Measurements from ENCODE around the gene HMCES.
"Not testable (repeated sequence)": the region's sequence is repeated elsewhere in the genome, so short reads cannot be mapped to it uniquely, and the experiment has no call there.

HMCES gene

DNA sequence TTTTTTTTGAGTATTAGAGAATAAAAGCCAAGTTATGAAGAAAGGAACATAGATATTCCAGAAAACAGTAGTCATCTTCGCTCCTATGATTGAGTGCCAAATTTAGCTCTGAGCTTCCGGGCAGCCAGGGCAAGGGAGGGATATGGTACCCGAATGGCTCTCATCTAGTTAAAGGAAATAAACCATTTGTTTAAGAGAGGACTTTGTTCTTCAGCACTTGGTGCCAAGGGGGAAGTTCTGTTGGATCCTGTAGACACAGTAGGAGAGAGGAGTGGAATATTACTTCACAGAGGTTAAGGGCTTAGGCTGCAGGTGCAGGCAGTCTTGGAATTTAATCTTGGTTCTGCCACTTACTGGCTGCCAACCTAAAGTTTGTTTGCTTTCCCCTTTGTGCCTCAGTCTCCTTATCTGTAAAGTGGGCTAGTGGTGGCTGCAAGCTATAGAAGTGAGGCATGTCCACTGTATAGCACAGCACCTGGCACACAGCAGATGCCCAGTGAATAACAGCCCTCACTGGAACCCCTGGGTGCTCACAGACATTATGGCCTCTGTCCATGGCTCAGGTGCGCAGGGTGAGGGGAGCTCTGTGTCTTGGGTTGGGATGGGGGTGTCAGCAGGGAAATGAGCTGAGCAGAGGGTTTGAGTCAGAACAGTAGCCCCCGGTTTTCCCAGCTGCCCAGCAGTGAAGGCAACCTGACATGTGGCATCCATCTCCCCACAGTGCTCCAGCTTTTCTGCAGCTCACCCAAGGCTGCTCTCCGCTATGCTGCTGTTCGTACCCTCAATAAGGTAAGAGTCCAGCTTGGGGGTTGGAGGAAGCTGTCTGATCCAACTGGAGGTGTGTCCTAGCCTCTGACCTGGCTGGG is 18.8 kb upstream of the HMCES start:
- no peak for DNase-seq

DNA sequence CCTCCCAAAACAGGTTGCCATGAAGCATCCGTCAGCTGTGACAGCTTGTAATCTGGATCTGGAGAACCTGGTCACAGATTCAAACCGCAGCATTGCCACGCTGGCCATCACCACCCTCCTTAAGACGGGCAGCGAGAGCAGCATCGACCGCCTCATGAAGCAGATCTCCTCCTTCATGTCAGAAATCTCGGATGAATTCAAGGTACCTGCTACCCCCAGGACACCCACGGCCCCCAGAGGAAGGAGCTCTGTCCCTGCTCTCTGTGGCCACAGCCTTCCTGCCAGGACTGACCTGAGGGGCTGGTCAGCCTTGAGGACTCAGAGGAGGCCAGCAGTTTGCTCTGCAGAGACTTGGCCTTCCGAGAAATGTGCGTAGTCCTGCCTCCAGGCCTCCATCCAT is 18.1 kb upstream of the HMCES start:
- DNase-seq, result no peak

DNA sequence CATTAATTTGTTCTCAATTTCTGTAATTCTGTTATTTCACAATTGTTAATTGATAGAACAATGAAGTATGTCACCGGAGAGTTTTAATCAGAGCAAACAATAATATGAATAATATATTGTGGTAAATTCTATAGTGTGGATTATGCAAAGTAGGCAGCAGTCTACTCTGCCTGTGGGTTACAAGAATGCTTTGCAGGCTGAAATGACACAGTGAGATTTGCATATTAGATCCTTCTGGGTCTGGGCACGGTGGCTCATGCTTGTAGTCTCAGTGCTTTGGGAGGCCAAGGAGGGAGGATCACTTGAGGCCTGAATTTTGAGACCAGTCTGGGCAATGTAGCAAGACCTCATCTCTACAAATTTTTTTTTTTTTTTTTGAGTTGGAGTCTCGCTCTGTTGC is 16.8 kb upstream of the HMCES start:
- DNase-seq, result no peak

DNA sequence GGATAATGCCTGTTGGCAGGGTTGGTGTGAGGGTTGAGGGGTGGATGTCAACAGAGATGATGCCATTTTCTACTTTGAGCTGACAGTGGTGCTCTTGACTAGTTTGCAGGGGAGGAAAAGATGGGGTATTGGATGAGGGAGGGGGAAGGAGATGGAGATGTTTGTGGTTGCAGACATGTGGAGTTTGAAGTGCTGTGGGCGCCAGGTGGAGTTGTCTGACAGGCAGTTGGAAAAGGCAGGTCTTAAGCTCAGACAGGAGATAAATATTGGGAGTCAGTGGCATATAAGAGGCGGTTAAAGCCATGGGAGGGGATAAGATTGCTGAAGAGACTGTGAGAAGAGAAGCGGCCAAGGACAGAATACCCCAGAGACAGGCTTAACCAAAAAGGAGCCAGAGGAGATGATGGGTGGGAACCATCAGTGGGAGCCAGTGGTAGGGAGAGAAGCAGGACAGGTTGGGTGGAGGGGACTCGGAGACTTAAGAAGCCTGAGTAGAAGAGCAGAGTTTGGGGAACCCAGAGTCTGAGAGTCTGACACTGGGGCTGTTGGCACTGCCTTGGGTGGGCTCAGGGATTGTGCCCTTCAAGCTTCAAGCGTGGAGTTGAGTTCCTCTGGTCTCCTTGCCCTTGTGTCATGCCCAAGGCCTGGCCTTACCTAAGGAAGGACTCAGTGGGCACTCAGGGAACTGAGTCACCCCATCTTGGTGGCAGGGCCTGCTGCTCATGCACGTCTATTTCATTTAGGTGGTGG is 15.3 kb upstream of the HMCES start:
- DNase-seq, result no peak

DNA sequence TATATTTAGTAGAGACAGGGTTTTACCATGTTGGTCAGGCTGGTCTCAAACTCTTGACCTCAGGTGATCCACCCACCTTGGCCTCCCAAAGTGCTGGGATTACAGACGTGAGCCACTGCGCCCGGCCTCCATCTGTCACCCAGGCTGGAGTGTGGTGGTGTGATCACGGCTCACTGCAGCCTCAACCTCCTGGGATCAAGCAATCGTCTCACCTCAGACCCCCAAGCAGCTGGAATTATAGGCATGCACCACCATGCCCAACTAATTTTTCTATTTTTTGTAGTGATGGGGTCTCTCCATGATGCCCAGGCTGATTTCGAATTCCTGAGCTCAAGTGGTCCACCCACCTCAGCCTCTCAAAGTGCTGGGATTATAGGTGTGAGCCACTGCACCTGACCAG is 13.7 kb upstream of the HMCES start:
- not testable (repeated sequence) for DNase-seq

DNA sequence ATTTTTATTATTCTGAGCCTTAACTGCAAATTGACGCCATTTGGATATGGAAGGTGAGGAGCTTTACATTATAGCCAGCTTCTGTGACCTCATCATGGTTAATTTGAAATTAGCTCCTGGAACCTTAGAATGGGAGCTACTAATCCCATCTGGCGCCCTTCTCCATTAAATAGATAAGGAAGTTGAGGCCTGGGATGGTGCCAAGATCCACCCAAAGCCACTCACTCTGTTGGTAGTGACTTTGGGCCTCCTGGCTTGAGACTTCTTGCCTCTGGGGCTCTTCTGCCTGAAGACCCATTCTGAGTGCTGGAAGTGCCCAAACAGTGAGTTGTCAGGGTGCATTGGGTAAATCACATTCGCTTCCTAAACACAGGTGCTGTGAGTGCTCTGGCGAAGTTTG is 12.0 kb upstream of the HMCES start:
- DNase-seq, result no peak

DNA sequence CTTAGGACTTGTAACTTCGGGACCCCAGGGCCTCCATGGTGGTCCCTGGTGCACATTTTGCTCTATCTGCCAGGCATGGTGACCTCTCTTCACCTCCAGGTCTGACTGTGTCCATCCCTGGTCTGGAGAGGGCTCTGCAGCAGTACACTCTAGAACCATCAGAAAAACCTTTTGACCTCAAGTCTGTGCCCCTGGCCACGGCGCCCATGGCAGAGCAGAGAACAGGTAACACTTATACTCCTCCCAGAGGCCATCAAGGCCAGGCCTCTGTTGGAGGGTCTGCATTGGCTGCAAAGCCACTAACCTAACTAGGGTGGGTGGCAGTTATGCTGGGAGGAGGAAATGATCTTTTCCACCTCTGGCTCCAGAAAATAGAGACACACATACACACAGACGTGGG is 10.3 kb upstream of the HMCES start:
- no peak for DNase-seq

DNA sequence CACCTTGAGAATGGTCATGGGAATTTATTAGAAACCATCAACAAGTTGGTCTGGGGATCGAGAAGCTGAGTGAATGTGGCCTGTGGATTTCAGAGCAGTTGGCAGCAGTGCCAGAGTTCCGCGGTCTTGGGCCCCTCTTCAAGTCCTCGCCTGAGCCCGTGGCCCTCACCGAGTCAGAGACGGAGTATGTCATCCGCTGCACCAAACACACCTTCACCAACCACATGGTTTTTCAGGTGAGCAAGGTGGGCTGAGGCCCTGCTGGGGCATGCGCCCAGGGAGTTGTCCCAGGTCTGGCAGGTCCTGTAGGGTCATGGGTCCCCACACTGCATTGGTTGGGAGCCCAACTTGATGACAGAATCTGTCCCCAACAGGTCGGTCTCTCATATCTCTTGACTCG is 7.0 kb upstream of the HMCES start:
- no peak for DNase-seq

DNA sequence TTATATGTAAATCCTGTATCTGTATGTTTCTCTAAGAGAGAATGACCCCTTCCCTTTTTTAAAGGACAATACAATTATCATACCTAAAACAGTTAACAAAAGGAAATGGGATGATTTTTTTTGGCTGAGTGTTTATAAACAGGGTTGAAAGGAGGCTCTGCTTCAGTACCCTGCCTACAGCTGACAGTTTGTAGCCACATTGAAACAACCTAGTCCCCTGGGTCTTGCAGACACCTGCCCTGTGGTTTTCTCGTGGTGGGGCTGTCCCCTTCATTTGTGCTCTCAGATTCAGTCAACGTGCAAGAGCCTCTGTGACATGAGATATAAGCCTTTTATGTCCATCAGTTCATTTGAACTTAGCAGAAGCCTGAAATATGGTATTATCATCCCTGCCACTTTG is 2.3 kb upstream of the HMCES start:
- DNase-seq, result no peak

DNA sequence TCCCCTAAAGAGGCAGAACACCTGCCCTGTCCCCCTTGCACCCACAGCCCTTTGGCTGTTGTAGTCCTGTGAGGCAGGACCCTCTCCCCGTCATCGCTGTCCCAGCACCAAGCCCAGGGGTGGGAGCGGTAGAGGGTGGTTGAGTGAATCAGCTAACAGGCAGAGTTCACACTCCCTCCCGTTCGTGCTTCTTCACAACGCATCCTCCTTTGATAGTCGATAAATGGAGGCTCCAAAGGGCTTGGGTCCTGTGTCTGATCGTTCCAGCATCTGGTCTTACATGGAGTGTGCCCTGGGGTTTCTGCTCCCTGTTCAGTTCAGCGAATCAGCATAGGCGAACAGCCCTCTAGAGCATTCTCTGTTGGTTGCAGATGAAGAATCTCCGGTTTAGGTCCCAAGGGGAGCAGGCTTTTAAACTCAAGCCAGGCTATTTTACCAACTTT is 820 bp upstream of the HMCES start:
- no peak for DNase-seq

DNA sequence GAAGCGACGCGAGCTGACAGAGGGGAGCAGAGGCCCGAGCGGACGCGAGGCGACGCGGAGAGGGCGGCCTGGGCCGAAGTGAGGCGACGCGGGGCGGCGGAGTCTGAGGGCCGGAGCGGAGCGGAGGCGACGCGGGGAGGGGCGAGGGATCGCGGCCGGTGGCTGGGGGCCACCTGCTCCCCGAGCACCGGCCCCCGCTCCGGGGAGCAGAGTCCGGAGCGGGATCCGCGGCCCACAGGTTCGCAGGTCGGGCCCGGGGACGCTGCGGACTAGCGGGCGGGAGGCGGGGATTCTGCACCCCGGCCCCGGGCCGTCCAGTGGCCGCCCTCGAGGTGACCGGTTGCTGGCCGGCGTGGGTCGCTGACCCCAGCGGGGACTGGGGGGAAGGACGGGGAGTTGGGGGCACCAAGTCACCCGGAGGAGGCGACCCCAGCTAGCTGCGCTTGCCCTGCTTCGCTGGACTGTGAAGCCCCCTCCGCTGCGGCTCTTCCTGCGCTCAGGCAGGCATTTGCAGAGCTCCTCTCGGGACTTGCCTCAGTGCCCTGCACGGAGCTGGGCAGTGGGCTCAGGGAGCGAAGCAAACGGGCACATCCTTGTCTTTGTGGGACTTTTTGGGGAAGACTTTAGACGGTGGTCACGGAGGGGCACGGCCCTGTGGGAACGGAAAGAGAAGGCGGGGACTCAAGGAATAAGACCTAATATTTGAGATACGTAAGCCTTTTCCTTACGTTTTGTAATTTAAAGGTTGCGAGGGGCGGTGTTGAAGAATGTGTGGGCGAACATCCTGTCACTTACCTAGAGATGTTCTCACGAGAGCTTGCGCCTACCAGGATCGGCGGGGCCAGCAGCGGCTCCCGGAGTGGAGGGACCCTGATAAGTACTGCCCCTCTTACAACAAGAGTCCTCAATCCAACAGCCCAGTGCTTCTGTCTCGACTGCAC is 566 bp downstream of the HMCES start:
- peak; percentile 28 for DNase-seq

DNA sequence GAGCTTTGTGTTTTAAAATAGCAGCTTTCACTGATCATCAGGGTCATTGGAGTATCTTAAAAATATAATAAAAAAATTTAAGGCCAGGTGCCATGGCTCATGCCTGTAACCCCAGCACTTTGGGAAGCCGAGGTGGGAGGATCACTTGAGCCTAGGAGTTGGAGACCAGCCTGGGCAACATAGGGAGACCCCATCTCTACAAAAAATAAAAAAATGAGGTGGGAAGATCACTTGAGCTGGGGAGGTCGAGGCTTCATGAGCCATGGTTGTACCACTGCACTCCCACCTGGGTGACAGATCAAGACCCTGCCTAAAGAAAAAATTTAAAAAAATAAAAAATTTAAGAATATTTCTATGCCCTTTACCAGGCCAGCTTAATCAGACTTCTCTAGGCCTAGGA is 1.5 kb downstream of the HMCES start:
- DNase-seq, result no peak

DNA sequence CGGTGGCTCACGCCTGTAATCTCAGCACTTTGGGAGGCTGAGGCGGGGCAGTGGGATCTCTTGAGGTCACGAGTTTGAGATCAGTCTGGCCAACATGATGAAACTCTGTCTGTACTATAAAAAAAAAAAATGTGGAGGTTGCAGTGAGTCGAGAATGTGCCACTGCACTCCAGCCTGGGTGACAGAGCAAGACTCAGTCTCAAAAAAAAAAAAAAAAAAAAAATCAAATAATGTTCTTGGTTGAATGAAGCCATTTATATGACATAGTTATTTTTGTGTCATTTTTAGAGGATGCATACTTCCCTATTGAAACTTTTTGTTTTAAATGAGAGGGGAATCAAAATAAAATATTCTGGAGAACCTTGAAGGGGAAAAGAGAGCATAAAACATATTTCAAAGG is 3.1 kb downstream of the HMCES start:
- DNase-seq, result no peak

DNA sequence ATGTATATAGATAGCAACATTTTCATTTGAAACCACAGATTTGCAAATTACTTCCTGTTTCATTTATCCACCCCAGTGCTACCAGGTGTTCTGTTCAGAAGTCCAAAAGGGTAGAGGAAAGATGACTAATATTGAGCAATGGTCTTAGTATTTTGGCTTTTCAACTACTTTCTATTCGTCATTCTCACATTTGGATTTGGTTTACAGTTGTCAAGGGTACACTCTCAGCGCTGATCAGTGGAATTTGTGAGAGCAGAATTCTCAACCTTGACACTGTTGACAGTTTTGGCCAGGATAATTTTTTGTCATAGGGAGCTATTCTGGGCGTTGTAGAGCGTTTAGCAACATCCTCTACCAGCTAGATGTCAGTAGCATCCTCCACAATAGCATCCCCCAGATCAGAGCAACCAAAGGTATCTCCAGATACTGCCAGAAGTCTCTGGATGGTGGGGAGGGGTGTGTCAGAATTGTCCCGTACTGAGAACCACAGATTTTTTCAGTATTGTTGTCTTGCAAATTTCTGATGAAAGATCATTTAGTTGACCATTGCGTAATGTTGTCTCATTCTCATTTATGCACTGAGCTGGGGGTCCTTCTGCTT is 4.2 kb downstream of the HMCES start:
- DNase-seq, result no peak

DNA sequence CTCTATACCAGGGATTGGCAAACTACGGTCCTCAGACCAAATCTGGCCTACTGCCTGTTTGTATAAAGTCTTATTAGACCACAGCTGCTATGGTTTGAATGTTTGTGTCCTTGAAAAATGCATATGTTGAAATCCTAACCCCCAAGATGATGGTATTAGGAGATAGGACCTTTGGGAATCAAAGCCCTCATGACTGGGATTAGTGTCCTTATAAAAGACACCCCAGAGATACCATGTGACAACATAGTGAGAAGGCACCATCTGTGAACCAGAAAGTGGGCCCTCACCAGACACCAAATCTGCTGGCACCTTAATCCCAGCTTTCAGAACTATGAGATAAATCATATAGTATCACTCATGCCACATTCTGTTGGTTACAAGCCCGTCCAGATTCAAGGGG is 7.4 kb downstream of the HMCES start:
- no peak for DNase-seq

DNA sequence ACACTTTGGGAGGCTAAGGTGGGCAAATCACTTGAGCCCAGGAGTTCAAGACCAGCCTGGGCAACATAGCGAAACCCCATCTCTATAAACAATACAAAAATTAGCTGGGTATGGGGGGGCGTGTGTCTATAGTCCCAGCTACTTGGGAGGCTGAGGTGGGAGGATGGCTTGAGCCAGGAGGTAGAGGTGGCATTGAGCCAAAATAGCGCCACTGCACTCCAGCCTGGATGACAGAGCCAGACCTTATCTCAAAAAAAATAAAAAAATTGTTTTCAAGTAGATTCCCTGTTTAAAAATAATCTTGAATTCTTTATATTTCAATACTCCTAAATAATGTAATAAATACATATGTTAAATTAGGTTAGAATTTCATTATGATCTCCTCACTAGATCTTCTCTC is 9.8 kb downstream of the HMCES start:
- DNase-seq, result no peak

DNA sequence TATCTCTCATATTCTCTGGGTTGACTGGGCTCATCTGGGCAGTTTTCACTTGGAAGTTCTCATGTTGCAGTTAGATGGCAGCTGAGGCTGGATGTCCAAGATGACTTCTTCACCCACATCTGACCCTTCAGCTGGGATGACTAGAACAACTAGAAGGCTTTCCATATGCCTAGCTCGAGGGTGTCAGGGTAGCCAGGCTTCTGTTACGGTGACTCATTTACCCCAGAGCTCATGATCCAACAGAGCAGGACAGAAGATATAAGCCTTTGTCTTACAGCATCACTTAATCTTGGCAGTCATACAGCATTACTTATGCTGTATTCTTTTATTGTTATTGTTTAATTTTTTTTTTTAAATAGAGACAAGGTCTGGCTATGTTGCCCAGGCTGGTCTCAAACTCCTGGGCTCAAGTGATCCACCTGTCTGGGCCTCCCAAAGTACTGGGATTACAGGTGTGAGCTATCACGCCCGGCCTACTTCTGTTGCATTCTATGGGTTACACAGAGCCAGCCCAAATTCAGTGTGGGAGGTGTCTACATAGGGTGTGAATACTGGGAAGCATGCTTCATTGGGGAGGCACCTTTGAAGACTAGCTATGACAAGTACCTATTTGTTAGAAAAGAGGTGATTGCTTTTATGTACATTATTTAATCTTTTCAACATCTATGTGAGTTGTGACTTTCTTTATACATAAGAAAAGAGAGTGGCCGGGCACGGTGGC is 10.7 kb downstream of the HMCES start:
- DNase-seq, result no peak

DNA sequence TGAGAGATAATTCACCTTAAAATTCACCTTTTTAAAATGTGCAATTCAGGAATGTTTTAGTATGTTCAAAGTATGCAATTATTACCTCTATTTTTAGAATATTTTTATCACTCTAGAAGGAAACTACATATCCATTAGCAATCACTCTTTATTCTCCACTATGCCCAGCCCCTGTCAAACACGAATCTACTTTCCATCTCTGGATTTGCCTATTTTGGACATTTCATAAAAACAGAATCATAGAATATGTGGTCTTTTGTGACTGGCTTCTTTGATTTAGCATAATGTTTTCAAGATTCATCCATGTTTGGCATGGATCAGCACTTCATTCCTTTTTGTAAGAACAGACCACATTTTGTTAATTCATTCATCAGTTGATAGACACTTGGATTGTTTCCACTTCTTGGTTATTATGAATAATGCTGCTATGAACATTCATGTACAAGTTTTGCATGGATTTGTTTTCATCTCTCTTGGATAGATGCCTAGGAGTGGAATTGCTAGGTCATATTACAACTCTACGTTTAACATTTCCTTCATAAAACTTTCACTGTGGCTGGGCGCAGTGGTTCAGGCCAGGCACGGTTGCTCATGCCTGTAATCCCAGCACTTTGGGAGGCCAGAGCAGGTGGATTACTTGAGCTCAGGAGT is 12.7 kb downstream of the HMCES start:
- DNase-seq, result no peak

DNA sequence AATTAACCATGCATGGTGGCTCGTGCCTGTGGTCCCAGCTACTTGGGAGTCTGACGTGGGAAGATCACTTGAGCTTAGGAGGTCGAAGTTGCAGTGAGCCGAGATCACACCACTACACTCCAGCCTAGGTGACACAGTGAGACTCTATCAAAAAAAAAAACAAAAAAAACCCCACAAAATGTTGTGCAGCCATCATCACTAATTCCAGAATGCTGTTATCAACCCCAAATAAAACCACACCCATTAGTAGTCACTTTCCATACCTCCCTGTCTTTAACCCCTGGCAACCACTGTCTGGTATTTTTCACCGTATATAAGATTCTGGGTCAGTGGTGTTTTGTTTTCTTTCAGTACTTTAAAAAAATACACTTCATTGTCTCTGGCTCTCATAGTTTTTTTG is 16.6 kb downstream of the HMCES start:
- no peak for DNase-seq

DNA sequence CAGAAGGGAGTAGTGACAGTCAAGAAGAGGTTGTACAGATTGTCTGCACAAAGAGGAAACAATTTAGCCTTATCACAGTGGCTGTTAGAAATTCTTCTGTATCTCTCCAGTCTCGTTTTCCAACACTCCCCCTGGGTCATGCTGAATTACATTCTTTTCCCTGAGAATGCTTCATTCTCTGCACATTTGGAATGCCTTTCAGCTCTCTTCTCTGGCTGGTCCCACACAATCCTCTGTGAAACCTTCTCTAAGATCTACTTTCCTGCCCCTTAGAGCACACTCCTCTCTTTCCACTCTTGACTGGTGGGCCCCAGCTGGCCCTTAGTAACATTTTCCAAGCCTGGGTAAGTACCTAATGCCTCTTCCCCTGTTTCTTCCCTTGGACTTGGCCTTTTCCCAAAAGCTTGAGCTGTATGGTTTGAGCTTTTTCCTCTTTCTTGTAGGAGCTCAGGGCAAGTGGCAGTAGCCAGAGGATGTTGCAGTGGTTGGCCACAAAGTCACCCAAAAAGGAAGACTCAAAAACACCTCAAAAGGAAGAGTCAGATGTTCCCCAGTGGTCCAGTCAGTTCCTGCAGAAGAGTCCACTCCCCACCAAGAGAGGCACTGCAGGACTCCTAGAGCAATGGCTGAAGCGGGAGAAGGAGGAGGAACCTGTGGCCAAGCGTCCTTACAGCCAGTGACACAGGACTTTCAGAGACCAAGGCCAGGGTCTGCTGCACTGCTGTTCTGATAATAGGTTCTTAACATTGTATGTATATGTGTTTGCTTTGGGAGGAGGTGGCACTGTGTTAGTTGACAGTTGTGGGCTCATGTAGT is 25.7 kb downstream of the HMCES start:
- DNase-seq, result no peak

DNA sequence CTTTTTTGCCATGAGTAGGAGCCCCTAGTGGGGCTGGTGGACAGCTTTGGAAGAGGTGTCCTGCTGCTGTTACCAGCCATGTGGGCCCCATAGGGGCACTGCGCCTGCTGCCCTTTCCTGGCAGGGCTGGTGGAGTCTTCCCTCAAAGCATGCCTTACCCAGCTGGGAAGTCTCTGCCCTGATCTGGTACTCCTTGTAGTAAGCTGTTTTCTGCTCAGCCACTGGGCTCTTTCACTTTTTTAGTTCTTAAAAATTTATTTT is 26.2 kb downstream of the HMCES start:
- DNase-seq, result no peak

Measured in SHP77 treated with DMSO at 0.1 percent for 48 hours (cell line).